Tibial artery (tissue), 4 donors: ENCODE measurements around the gene CMTM2.
"Not testable (repeated sequence)": the region's sequence is repeated elsewhere in the genome, so short reads cannot be mapped to it uniquely, and the experiment has no call there.

Source experiments
- DNase-seq, 2 donors: peaks; one replicate each; pipeline ENCODE4 v3.0.0-alpha.2; 2019
- H3K27ac ChIP-seq, 2 donors: fragments of 200-600 bp; sonication (generic) in 1 of 2; 1 replicate in 1 of 2; 2 replicates in 1 of 2; pipeline ENCODE4 v1.5.1; 2018 to 2019; ENCODE audit warnings: mild to moderate bottlenecking in 1 of 2
- H3K27me3 ChIP-seq, 2 donors: fragments of 200-600 bp; sonication (generic) in 1 of 2; one replicate each; pipeline versions ENCODE4 v1.5.1 to v1.6.0; 2016 to 2019
- H3K36me3 ChIP-seq, 3 donors: fragments of 200-600 bp; sonication (generic) in 2 of 3; one replicate each; pipeline ENCODE4 v1.5.1; 2016 to 2019; ENCODE audit warnings: mild to moderate bottlenecking in 2 of 3
- H3K4me1 ChIP-seq, 4 donors: fragments of 200-600 bp; sonication (generic) in 2 of 4; 1 replicate in 3 of 4; 2 replicates in 1 of 4; pipeline ENCODE4 v1.5.1; 2016 to 2019
- H3K4me3 ChIP-seq, 2 donors: fragments of 200-600 bp; sonication (generic) in 1 of 2; 1 replicate in 1 of 2; 2 replicates in 1 of 2; pipeline ENCODE4 v1.5.1; 2018 to 2019; ENCODE audit warnings: mild to moderate bottlenecking in 2 of 2
- H3K9me3 ChIP-seq, 3 donors: fragments of 200-600 bp; sonication (generic) in 1 of 3; one replicate each; pipeline ENCODE4 v1.5.1; 2016 to 2019
- intact Hi-C: fragments of 100-400 bp; cut with DNase I; formaldehyde crosslinking; loops from one replicate; pipeline ENCODE4 v1.15.0; 2023; ENCODE audit warnings: low total_unique reads
- TF ChIP-seq, protein P1 (sequence below), 2 experiments: fragments of 200-600 bp in 1 of 2; fragments of 450-650 bp in 1 of 2; IDR thresholded peaks; one replicate each; pipeline ENCODE4 v1.5.1; 2017 to 2019; ENCODE audit warnings: antibody characterized with exemption in 2 of 2, mild to moderate bottlenecking in 1 of 2, moderate library complexity in 1 of 2

The CMTM2 gene

DNA sequence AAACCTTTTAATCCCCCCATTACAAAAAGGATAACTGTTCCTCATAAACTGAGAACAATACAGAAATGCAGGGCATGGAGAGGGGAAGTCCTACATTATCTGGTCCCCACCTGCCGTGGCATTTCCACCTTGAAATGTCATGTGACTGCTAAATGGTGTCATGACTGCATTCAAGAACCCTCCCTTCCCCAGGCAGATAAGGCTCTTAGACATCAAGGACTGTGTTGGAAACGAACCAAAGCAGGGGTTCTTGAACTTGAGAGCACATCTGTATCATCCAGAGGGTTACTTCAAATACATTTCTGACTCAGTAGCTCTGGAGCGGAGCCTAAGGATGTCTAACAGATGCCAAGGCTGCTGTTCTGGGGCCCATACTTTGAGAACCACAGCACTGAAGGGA is 43.6 kb downstream of the CMTM2 start:
- DNase-seq = peak in 1 of 2 donors; percentile 17
- Histone ChIP-seq H3K4me3 (no peak overlapping the region), H3K9me3 (no peaks in the 10 kb centered on the region), H3K27me3 (no peaks in the 10 kb centered on the region), H3K4me1 (peaks cover 0 to 18% (median 10%) of the 10 kb centered on the region in 4 donors), H3K27ac (no peak overlapping the region), H3K36me3 (peaks cover 0 to 23% (median 9%) of the 10 kb centered on the region in 3 donors)
- intact Hi-C loops = no loop called here
- TF ChIP-seq, protein P1, sequence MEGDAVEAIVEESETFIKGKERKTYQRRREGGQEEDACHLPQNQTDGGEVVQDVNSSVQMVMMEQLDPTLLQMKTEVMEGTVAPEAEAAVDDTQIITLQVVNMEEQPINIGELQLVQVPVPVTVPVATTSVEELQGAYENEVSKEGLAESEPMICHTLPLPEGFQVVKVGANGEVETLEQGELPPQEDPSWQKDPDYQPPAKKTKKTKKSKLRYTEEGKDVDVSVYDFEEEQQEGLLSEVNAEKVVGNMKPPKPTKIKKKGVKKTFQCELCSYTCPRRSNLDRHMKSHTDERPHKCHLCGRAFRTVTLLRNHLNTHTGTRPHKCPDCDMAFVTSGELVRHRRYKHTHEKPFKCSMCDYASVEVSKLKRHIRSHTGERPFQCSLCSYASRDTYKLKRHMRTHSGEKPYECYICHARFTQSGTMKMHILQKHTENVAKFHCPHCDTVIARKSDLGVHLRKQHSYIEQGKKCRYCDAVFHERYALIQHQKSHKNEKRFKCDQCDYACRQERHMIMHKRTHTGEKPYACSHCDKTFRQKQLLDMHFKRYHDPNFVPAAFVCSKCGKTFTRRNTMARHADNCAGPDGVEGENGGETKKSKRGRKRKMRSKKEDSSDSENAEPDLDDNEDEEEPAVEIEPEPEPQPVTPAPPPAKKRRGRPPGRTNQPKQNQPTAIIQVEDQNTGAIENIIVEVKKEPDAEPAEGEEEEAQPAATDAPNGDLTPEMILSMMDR (IDR thresholded peaks at IDR 0.05) = no peak

DNA sequence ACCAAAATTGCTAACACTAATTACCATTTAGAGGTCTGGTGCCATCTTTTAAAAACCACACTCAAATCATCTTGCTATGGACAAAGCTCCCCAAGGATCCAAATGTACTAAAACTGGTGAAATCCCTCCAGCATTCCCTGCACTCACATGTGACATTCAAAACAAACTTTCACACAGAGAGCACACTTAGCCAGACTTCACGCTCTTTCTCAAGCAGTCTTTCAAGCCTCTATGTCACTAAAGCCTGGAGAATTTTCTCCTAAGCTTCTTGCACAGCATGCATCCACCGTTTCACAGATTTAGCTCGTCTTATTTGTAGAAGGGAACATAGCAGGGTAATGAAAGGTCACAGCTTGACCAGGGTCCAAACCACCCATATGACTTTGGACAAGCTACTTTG is 44.5 kb downstream of the CMTM2 start:
- intact Hi-C loops = no loop called here
- H3K27ac ChIP-seq = no peak overlapping the region
- H3K9me3 ChIP-seq = no peaks in the 10 kb centered on the region
- peaks cover 0 to 10% (median 6%) of the 10 kb centered on the region in 4 donors for H3K4me1 ChIP-seq
- TF ChIP-seq, protein P1 (IDR thresholded peaks at IDR 0.05) = no peak
- no peak for DNase-seq
- H3K27me3 ChIP-seq = no peaks in the 10 kb centered on the region
- H3K4me3 ChIP-seq = no peak overlapping the region
- peaks cover 0 to 23% (median 9%) of the 10 kb centered on the region in 3 donors for H3K36me3 ChIP-seq

DNA sequence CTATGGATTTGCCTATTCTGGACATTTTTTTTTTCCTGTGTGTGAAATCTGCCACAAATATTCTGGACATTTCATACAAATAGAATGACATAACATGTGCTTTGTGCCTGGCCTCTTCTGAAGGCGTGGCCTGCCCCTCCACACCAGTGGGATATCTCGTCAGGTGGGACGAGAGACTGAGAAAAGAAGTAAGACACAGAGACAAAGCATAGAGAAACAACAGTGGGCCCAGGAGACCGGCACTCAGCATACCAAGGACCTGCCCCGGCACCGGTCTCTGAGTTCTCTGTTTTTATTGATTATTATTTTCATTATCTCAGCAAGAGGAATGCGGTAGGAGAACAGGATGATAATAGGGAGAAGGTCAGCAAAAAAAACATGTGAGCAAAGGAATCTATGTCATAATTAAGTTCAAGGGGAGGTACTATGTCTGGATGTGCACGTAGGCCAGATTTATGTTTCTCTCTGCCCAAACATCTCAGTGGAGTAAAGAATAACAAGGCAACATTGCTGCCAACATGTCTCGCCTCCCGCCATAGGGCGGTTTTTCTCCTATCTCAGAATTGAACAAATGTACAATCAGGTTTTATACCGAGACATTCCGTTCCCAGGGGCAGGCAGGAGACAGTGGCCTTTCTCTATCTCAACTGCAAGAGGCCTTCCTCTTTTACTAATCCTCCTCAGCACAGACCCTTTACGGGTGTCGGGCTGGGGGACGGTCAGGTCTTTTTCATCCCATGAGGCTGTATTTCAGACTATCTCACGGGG is 48.5 kb downstream of the CMTM2 start:
- intact Hi-C loops, H3K27me3 ChIP-seq, H3K4me3 ChIP-seq, H3K27ac ChIP-seq, H3K4me1 ChIP-seq, H3K36me3 ChIP-seq, H3K9me3 ChIP-seq: not testable (repeated sequence)
- peak in 1 of 2 donors; percentile 39 for DNase-seq

DNA sequence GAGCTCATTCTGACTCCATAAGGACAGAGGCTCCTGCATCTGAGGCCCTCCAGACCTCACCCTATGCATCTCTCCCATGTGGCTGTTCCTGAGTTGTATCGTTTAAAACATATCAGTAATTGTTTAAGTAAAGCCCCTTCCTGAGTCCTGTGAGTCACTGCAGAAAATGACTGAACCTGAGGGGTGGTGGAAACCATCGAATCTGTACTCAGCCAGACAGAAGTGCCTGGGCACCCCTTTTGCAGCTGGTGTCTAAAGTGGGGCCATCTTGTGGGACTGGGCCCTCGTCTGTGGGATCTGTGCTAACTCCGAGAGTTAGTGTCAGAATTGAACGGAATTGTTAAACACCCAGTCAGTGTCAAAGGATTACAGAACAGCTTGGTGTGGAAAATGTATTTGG is 50.6 kb downstream of the CMTM2 start:
- TF ChIP-seq, protein P1 (IDR thresholded peaks at IDR 0.05) = no peak
- no peaks in the 10 kb centered on the region for H3K9me3 ChIP-seq
- no peak overlapping the region for H3K4me3 ChIP-seq
- peaks cover 0 to 6% (median 0%) of the 10 kb centered on the region in 3 donors for H3K36me3 ChIP-seq
- DNase-seq = no peak
- H3K4me1 ChIP-seq = no peaks in the 10 kb centered on the region
- intact Hi-C loops = no loop called here
- H3K27ac ChIP-seq = no peak overlapping the region
- H3K27me3 ChIP-seq = no peaks in the 10 kb centered on the region

DNA sequence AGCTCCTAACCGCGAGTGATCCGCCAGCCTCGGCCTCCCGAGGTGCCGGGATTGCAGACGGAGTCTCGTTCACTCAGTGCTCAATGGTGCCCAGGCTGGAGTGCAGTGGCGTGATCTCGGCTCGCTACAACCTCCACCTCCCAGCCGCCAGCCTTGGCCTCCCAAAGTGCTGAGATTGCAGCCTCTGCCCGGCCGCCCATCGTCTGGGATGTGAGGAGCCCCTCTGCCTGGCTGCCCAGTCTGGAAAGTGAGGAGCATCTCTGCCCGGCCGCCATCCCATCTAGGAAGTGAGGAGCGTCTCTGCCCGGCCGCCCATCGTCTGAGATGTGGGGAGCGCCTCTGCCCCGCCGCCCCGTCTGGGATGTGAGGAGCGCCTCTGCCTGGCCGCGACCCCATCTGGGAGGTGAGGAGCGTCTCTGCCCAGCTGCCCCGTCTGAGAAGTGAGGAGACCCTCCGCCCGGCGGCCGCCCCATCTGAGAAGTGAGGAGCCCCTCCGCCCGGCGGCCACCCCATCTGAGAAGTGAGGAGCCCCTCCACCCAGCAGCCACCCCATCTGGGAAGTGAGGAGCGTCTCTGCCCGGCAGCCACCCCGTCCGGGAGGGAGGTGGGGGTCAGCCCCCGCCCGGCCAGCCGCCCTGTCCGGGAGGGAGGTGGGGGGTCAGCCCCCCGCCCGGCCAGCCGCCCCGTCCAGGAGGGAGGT is 51.4 kb downstream of the CMTM2 start:
- DNase-seq, H3K4me3 ChIP-seq, H3K9me3 ChIP-seq, H3K27ac ChIP-seq, H3K4me1 ChIP-seq, H3K27me3 ChIP-seq, intact Hi-C loops: not testable (repeated sequence)
- peaks cover 0 to 10% (median 0%) of the 10 kb centered on the region in 3 donors for H3K36me3 ChIP-seq

DNA sequence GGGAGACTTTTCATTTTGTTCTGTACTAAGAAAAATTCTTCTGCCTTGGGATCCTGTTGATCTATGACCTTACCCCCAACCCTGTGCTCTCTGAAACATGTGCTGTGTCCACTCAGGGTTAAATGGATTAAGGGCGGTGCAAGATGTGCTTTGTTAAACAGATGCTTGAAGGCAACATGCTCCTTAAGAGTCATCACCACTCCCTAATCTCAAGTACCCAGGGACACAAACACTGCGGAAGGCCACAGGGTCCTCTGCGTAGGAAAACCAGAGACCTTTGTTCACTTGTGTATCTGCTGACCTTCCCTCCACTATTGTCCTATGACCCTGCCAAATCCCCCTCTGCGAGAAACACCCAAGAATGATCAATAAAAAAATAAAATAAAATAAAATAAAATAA is 52.3 kb downstream of the CMTM2 start:
- H3K27ac ChIP-seq, H3K27me3 ChIP-seq, H3K9me3 ChIP-seq, DNase-seq, H3K4me3 ChIP-seq, H3K4me1 ChIP-seq, intact Hi-C loops: not testable (repeated sequence)
- H3K36me3 ChIP-seq = peaks cover 0 to 10% (median 0%) of the 10 kb centered on the region in 3 donors

DNA sequence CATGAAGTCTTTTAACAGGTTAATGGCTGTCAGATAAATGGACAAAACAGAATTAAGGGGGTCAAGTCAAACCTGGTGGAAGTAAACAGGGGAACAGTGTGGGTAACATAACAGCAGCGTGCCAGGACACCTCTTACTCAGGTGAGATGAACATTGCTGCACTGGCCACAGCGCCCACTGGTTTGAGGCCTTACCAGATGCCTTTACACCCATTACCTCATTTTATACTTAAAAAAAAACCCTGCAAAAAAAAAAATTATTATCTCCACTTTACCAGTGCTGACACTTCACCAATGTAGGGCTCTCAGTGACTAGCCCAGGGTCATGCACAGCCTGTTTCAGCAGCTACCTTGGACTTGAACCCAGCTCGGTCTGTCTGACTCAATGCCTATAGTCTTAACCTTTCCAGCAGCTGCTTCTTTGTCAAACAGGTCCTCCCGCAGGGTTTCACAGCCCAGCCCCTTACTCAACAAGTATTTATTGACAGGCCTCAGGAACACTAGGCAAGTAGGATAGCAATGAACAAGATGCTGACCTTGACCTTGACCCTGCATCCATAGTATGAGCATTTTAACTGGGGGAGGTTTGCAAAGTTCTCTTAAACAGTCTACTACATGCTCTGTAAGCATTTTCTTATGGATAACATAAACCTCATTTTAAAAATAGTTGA is 55.4 kb downstream of the CMTM2 start:
- Histone ChIP-seq H3K4me3 (no peak overlapping the region), H3K4me1 (no peaks in the 10 kb centered on the region), H3K36me3 (peaks cover 0 to 10% (median 0%) of the 10 kb centered on the region in 3 donors), H3K27me3 (no peaks in the 10 kb centered on the region), H3K27ac (no peak overlapping the region), H3K9me3 (no peaks in the 10 kb centered on the region)
- TF ChIP-seq, protein P1 (IDR thresholded peaks at IDR 0.05) = no peak
- no peak for DNase-seq
- intact Hi-C loops = no loop called here
